Amniotic epithelial cell (primary cell): ENCODE measurements around the gene RPS23.
A peak's percentile ranks its signal among the peaks of the same experiment; 100 is the strongest.

Source experiments
- DNase-seq: peaks from one replicate; pipeline ENCODE4 v3.0.0-alpha.2; 2010; ENCODE audit warnings: low read depth

Gene RPS23

DNA sequence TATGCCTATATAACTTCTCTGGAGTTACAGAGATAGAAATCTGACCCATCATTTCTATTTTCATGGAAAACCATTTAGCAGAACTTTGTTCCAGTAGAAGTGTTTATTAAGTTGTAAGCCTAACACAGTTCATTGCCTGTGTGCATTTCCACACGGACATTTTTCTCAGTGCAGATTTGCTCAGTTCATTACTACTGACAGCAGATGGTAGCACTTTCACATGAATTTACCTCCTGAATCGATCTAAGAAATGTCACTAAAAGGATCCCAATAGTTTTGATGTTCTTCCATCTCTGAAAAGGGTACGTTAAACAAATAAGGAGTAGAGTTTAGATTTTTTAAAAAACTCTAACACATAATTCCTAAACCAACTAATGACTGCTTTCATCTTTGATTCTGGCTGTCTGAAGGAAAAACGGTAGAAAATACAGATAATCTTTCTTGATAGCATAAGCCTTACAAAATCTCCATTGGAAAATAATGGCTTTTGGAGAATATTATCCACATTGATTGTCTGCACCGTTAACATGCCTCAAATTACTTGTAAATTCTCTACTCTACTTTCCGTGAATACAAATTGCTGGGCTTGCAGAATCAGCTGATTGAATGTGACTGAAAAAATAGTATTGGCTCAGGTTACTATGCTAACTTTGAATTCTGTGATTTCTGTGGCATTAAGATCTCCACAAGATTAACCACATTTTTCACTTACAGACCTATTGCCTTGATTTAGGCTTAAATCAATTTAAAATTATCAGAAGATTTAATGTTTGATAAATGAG lies 33.1 kb downstream of the RPS23 start:
- peak; percentile 11 for DNase-seq

DNA sequence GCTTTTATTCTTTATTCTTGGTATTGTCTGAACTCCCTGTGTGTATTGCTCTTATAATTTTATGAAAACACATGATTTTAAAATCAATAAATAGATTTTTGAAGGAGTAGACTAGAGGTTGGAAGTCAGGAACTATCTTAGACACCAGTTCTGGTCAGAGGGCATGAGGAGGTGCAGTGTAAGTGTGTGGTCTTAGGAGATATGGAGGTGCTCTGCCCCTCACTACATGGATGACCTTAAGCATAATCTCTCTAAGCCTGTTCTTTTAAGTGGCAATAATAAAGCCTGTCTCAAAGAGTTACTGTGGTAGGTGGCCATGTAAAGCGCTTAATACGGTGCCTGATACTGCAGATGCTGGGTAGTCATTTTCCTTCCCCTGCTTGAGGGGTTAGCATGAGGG lies 34.0 kb downstream of the RPS23 start:
- no peak for DNase-seq

DNA sequence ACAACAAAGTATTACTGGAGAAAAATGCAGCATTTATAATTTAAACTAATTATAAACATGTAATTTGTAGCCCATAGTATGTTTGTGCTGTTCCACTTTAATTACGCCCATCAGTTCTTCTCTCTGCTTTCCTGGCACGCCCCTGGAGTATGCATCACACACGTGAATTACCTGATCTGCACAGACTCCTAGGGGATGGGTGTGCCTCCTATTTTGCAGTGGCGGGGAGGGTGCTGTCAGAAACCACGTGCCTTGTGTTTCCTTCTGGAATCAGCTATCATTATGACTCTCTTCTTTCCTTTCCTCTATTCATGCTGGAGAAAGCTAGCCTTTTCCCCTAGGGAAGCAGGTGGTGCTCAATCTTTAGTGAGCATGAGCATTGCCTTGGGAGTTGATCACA lies 43.3 kb downstream of the RPS23 start:
- DNase-seq, result no peak

DNA sequence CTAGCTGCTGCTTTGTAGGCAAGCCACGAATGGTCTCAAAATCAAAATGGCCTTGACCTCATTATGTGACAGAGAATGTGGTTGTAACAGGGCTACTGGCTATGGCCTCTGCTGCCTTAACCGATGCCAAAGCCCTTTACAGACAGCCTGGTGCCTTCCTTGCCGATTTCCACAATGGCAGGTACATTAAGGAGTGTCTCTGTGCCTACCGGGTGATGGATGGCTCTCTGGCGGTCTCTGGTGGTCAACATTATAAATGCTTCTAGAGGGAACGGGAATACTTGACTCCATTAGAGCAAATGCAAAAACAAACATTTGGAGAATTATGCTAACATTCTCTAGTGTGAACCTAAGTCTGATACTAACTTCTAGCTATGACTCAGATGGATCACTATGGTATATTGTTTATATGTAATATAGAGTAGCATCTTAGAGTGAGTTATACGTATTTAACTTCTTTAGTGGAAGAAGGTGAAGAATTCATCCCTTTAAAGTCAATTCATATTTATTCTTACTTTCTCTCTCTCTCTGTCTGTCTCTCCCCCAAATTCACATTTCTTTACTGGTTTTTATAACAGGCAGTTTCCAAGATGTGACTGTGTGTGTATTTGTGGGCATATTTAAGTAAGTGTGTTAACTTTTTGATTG lies 52.5 kb downstream of the RPS23 start:
- peak; percentile 57 for DNase-seq
